HFFc6 (cell line): ENCODE results near the gene SKI. TPM values are rescaled to one million over a fixed set of nuclear protein-coding genes. Genes with fewer than 3 reads are reported as not detected.
"Not testable (repeated sequence)": the region's sequence is repeated elsewhere in the genome, so short reads cannot be mapped to it uniquely, and the experiment has no call there.

ENCODE experiments used
- DNase-seq: peaks from one replicate; pipeline ENCODE4 v3.0.0-alpha.2; 2018
- H3K27ac Mint-ChIP-seq: 2 replicates; pipeline ENCODE4 v1.8.0; 2020; ENCODE audit warnings: mild to moderate bottlenecking, mixed read lengths
- H3K27me3 Mint-ChIP-seq: 2 replicates; pipeline ENCODE4 v1.8.0; 2021; ENCODE audit warnings: mild to moderate bottlenecking, moderate library complexity, mixed read lengths; ENCODE audit not compliant: insufficient read depth
- H3K36me3 Mint-ChIP-seq: 2 replicates; pipeline ENCODE4 v1.8.0; 2021; ENCODE audit warnings: low read depth, mixed read lengths
- H3K4me1 Mint-ChIP-seq: 2 replicates; pipeline ENCODE4 v1.8.0; 2020; ENCODE audit warnings: low read depth, mixed read lengths
- H3K4me3 Mint-ChIP-seq: 2 replicates; pipeline ENCODE4 v1.8.0; 2020; ENCODE audit warnings: mild to moderate bottlenecking, moderate library complexity, mixed read lengths
- H3K9me3 Mint-ChIP-seq: 2 replicates; pipeline ENCODE4 v1.8.0; 2020; ENCODE audit warnings: mild to moderate bottlenecking, mixed read lengths
- total RNA-seq, 6 experiments: library from RNA; stranded (reverse); fragmentation: NEBNext Ultra II Directional; extraction: Animal tissue kit (Norgen Biotek cat#: 25700); gene quantifications; 2 replicates in 1 of 6; 3 replicates in 5 of 6; pipeline ENCODE4 v1.2.3, GENCODE V29; 2021
- TF ChIP-seq, protein P1 (sequence below): fragments of 200-600 bp; sonication (generic); IDR thresholded peaks from 2 replicates; pipeline ENCODE4 v1.5.0; 2021; ENCODE audit warnings: antibody characterized with exemption, mild to moderate bottlenecking

SKI gene
- total RNA-seq, 6 experiments from 2014 or later: 63.7 to 76.6 (median 66.1) TPM

DNA sequence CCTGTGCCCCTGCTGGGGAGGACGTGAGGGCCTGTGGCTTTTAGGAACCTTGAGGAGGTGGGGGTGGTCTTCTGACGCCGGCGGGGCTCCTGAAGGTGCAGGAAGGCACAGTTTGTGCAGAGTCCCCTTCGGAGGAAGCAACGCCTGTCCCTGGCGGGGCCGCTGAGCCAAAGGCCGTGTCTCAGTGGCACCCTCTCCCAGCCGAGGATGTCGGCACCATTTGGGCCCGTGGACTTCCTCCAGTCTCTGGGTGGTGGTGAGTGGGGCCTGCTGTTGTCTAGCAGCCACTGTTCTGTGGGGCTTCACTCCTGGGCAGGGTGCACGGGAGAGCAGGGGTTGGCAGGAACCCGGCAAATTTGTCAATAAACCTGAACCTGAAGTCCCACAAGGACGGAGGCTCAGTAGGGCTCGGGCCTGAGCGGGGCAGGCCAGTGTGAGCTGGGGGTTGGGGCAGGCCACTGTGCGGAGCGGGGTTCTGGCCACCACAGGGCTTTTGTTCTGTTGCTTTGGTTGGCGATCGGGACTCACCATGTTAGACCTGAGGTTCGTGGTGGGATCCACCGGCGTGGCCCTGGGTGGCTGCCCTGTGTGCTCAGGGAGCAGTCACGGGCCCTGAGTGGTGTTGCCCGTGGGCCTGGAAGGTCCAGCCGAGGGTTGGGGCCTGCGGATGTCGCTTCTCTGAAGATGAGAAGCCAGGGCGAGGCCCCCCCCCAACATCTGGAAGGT is 64.8 kb downstream of the SKI start:
- no peak for DNase-seq
- TF ChIP-seq, protein P1, sequence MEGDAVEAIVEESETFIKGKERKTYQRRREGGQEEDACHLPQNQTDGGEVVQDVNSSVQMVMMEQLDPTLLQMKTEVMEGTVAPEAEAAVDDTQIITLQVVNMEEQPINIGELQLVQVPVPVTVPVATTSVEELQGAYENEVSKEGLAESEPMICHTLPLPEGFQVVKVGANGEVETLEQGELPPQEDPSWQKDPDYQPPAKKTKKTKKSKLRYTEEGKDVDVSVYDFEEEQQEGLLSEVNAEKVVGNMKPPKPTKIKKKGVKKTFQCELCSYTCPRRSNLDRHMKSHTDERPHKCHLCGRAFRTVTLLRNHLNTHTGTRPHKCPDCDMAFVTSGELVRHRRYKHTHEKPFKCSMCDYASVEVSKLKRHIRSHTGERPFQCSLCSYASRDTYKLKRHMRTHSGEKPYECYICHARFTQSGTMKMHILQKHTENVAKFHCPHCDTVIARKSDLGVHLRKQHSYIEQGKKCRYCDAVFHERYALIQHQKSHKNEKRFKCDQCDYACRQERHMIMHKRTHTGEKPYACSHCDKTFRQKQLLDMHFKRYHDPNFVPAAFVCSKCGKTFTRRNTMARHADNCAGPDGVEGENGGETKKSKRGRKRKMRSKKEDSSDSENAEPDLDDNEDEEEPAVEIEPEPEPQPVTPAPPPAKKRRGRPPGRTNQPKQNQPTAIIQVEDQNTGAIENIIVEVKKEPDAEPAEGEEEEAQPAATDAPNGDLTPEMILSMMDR: no peak
- Mint-ChIP-seq H3K4me3 (no peak overlapping the region), H3K9me3 (no peaks in the 10 kb centered on the region), H3K27me3 (peaks cover 2% of the 10 kb centered on the region), H3K36me3 (peaks cover 5% of the 10 kb centered on the region; the same call in 1 of the 2 replicates), H3K4me1 (peaks cover 47% of the 10 kb centered on the region), H3K27ac (no peak overlapping the region)

DNA sequence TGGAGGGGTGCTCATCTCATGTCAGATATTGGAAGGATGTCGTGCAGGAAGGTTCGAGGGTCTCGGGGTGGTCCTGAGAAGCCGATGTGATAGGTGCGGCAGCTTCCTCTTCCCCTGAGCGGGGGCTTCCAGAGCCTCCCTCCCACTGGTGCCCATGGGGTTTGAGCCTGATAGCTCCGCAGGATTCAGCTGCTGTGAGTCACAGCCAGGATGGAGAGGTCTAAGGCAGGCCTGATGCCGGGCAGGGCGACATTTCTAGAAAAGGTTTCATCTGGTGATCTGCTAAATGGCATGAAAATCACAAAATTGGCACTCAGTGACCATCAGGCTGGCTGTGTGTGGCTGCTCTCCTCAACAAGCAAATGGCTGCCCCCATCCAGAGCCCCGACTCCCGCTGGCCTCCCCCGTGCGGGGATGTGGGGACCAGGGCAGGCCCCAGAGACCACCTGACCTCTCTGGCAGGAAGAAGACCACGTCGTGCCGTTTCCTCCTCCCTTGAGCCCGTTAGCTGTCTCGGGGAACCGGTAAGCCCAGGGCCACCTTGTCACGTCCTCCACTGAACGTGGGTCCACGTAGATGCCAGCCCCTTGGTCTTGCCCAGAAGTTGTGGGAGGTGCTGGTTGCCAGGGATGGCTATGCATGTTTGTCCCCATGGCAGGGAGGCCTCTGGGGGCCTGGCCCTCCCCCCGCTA is 66.1 kb downstream of the SKI start:
- H3K27ac Mint-ChIP-seq: peak overlapping the region; percentile 75
- no peak overlapping the region for H3K4me3 Mint-ChIP-seq
- H3K9me3 Mint-ChIP-seq: no peaks in the 10 kb centered on the region
- TF ChIP-seq, protein P1: no peak
- peaks cover 2% of the 10 kb centered on the region for H3K27me3 Mint-ChIP-seq
- H3K36me3 Mint-ChIP-seq: peaks cover 5% of the 10 kb centered on the region; the same call in 1 of the 2 replicates
- no peak for DNase-seq
- peaks cover 47% of the 10 kb centered on the region for H3K4me1 Mint-ChIP-seq

DNA sequence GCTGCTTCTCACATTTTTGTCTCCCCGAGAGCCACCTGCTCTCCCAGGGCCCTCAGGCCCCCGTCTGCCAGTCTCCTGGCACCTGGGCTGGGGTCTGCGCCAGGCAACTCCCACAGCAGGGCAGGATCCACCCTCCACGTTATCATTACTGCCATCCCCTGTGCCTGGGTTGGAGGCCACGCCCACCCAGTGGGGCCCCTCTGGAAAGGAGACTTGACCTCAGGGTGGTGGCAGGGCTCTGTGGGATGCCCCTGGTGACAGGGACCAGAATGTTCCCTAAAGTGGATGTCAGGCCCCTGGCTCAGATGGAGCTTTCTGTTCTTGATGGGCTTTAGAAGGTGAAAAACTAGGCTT is 66.6 kb downstream of the SKI start:
- Mint-ChIP-seq H3K36me3 (peaks cover 5% of the 10 kb centered on the region; the same call in 1 of the 2 replicates), H3K9me3 (no peaks in the 10 kb centered on the region), H3K27me3 (peaks cover 2% of the 10 kb centered on the region), H3K4me1 (peaks cover 42% of the 10 kb centered on the region), H3K4me3 (no peak overlapping the region), H3K27ac (no peak overlapping the region)
- TF ChIP-seq, protein P1: no peak
- no peak for DNase-seq

DNA sequence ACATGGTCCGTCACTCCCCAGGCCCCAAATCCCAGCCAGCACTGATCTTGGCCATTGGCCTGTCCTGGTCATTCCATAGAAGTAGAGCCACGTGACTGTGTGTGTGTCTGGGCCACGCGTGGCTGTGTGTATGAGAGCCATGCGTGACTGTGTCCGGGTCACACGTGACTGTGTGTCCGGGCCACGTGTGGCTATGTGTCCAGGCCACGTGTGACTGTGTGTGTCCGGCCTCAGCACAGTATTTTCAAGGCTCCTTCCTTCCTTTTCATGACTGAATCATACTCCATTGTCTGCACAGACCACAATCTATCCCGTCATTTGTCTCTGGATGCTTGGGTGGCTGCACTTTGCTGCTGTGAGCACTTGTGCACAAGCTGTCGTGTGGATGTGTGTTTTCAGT is 67.4 kb downstream of the SKI start:
- H3K27ac Mint-ChIP-seq: no peak overlapping the region
- peaks cover 5% of the 10 kb centered on the region; the same call in 1 of the 2 replicates for H3K36me3 Mint-ChIP-seq
- H3K9me3 Mint-ChIP-seq: no peaks in the 10 kb centered on the region
- peaks cover 2% of the 10 kb centered on the region; the same call in 1 of the 2 replicates for H3K27me3 Mint-ChIP-seq
- DNase-seq: no peak
- no peak overlapping the region for H3K4me3 Mint-ChIP-seq
- TF ChIP-seq, protein P1: no peak
- peaks cover 34% of the 10 kb centered on the region for H3K4me1 Mint-ChIP-seq

DNA sequence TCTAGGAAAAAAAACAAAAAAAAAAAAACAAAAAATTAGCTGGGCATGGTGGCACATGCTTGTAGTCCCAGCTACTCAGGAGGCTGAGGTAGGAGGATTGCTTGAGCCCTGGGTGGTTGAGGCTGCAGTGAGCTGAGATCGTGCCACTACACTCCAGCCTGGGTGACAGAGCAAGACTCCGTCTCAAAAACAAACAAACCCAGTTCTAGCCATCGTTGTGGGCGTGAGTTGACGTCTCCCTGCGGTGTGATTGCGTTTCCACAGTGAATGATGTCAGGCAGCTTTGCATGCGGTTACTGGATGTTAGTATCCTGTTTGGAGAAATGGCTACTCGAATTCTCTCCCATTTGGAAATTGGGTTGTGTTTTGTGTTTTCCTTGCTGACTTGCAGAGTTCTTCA is 68.1 kb downstream of the SKI start:
- H3K4me3 Mint-ChIP-seq, H3K27ac Mint-ChIP-seq, H3K27me3 Mint-ChIP-seq, DNase-seq, H3K36me3 Mint-ChIP-seq, H3K9me3 Mint-ChIP-seq: not testable (repeated sequence)
- H3K4me1 Mint-ChIP-seq: peaks cover 27% of the 10 kb centered on the region

DNA sequence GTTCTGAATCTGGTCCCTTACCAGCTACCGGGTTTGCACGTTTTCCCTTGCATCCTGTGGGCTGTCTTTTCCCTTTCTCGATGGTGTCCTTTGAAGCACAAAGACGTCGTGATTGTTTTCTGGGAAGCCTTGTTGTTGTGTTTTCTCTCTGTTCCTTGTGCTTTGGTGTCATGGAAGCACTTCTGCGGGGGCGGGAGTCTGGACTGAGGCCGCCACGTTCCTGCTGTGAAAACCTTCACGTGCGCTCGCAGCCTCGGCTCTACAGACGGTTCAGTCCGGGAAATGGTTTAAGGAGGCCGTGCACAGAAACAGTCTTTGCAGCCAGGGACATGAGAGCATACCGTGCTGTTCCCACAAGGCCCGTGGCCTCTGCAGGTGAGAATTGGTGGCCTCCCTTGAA is 68.5 kb downstream of the SKI start:
- Mint-ChIP-seq H3K27me3 (peaks cover 2% of the 10 kb centered on the region), H3K9me3 (no peaks in the 10 kb centered on the region), H3K4me3 (no peak overlapping the region), H3K36me3 (peaks cover 5% of the 10 kb centered on the region; the same call in 1 of the 2 replicates), H3K27ac (no peak overlapping the region), H3K4me1 (peaks cover 23% of the 10 kb centered on the region)
- TF ChIP-seq, protein P1: no peak
- no peak for DNase-seq
